ENCODE measurements around the gene PCDH15. TPM values are rescaled to one million over a fixed set of nuclear protein-coding genes. Genes with fewer than 3 reads are reported as not detected.

The PCDH15 gene
- total RNA-seq, 1 experiment from 2014 or later = 0.61 TPM

GRCh38 chr10:54096892-54097291, 704.1 kb downstream of the PCDH15 start:
- H3K23ac ChIP-seq (ENCODE audit: insufficient read length, low read depth, low read length) = no peak overlapping the region
- no peaks in the 10 kb centered on the region for H3K27me3 Mint-ChIP-seq (ENCODE audit: low read depth)
- H3T11ph ChIP-seq (ENCODE audit: low read length) = no peak overlapping the region
- no peak overlapping the region for H2BK15ac ChIP-seq (ENCODE audit: low read depth, low read length)
- H2BK20ac ChIP-seq (ENCODE audit: low read depth, low read length, poor library complexity, severe bottlenecking) = no peak overlapping the region
- H3K27ac ChIP-seq (ENCODE audit: insufficient read length, low read depth, low read length) = no peak overlapping the region
- H3K27ac Mint-ChIP-seq = no peak overlapping the region
- H3K79me1 ChIP-seq (ENCODE audit: insufficient read depth, low read depth, low read length, poor library complexity, severe bottlenecking) = no peaks in the 10 kb centered on the region
- no peaks in the 10 kb centered on the region for H3K27me3 ChIP-seq (ENCODE audit: insufficient read depth, low read length)
- H2BK12ac ChIP-seq (ENCODE audit: insufficient read length, low read depth, low read length) = no peak overlapping the region
- no peaks in the 10 kb centered on the region for H3K4me1 ChIP-seq (ENCODE audit: insufficient read depth, low read length)
- no peak for TF ChIP-seq CTCF (conservative IDR thresholded peaks at IDR 0.05)
- peaks cover 3% of the 10 kb centered on the region in 2 experiments; a peak in 2 of 4 replicates for H3K4me1 Mint-ChIP-seq
- no peak overlapping the region for H3K9ac ChIP-seq (ENCODE audit: extremely low read depth, insufficient read length, low read length)
- no peak overlapping the region for H3K14ac ChIP-seq (ENCODE audit: insufficient read depth, low read length)
- peaks cover 4 to 6% of the 10 kb centered on the region in 2 experiments; a peak in 3 of 5 replicates for H3K9me3 Mint-ChIP-seq
- H4K5ac ChIP-seq (ENCODE audit: insufficient read length, low read depth, low read length) = no peak overlapping the region
- no peak overlapping the region for H3K4ac ChIP-seq (ENCODE audit: low read depth, low read length)
- H3K79me2 ChIP-seq (ENCODE audit: insufficient read depth, low read length) = no peaks in the 10 kb centered on the region
- no peak overlapping the region for H4K91ac ChIP-seq (ENCODE audit: insufficient read length, low read depth, low read length)
- H3K4me2 ChIP-seq (ENCODE audit: insufficient read depth, insufficient read length, low read length) = no peak overlapping the region
- no CpG with 5 or more reads among the region's 1 CpG for WGBS (ENCODE audit: extremely low coverage, insufficient read length, low lambda C conversion rate)
- H2BK120ac ChIP-seq (ENCODE audit: low read depth, low read length, poor library complexity, severe bottlenecking) = no peak overlapping the region
- no peak for DNase-seq
- peaks cover 0 to 3% (median 0%) of the 10 kb centered on the region in 3 experiments; a peak in 1 of 7 replicates for H3K36me3 Mint-ChIP-seq (ENCODE audit: insufficient read depth in 1 of 3, low read depth in 3 of 3)
- H4K20me1 ChIP-seq (ENCODE audit: control insufficient read depth, insufficient read depth, insufficient read length) = no peaks in the 10 kb centered on the region
- no peak overlapping the region for H2AFZ ChIP-seq (ENCODE audit: low read length)
- H3K9me3 ChIP-seq (ENCODE audit: control insufficient read depth, low read depth, low read length) = no peaks in the 10 kb centered on the region
- no peak overlapping the region for H2BK5ac ChIP-seq (ENCODE audit: insufficient read length, low read length)
- H3K56ac ChIP-seq (ENCODE audit: insufficient read length, low read depth, low read length) = no peak overlapping the region
- H3K23me2 ChIP-seq (ENCODE audit: insufficient read length, low read depth, low read length, poor library complexity, severe bottlenecking) = no peaks in the 10 kb centered on the region
- no peak overlapping the region for H3K18ac ChIP-seq (ENCODE audit: insufficient read length, low read depth, low read length)
- H2AK5ac ChIP-seq (ENCODE audit: insufficient read length, low read length) = no peak overlapping the region
- H3K4me3 Mint-ChIP-seq = no peak overlapping the region
- no peak overlapping the region for H4K8ac ChIP-seq (replicated peaks; ENCODE audit: insufficient read length, low read depth, low read length)

Measured in H9 (cell line).